NCI-H1048 (cell line): Measurements from ENCODE around the gene ERBB4.

Experiments
- DNase-seq: peaks from one replicate; lab custom pipeline; 2025; lab: John Stamatoyannopoulos, UW

The ERBB4 gene

DNA sequence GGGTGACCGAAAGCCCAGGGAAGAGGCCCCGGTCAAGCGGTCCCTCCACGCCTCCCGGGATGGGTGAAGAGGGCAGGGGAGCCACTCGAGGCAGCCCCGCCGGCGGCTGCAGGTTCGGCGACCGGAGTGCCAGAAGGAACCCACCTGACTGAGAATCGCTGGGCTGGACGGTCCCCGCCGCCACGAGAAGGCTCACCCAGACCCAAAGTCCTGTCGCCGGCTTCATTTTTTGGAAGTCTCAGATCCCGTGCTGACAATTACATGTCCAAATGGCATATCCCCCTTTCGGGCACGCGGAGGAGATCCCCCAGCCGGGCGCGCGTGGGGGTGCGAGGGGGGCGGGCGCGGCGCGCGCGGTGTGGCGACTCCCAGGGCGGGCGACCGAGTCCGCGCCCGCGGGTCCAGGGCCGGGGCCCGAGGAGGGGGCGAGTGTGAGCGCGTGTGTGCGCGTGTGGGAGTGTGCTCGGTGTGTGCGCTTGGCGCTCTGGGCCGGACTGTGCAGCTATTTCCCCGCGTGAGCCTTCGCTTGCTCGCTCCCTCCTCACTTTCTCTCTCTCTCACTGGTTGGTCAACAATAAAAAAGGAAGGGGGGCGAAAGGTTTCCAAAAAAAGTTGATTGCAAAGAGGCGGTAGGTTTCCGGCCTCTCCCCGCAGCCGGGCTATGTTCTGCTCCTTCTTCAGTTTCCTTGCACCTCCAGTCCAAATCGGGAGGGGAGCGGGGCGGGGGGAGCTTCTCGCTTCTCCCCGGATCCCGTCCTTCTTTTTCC is at the start of gene ERBB4:
TSS of gene ERBB4 (minus strand) at position 498 of the 767 bp plus-strand sequence. CDS start at position 226, 272 bp downstream.
- no peak for DNase-seq

DNA sequence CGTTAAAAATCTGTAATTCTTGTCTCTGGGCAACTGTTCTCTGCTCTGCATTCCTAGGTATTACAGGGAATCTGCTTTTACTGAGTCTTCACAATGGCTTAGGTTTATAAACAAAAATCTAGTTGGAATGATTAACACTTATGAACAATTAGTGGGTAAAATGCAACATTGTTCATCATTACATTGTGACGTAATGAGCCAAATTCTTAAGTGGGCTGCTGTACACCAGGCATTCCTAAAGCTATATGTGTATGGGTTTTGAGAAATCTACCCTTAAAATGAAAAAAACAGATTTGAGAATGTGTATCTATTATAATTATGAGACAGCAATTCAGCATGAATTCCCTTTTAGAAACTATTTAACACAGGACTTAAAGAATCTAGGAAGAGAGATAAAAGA is 41.5 kb upstream of the ERBB4 start:
- DNase-seq, result no peak

DNA sequence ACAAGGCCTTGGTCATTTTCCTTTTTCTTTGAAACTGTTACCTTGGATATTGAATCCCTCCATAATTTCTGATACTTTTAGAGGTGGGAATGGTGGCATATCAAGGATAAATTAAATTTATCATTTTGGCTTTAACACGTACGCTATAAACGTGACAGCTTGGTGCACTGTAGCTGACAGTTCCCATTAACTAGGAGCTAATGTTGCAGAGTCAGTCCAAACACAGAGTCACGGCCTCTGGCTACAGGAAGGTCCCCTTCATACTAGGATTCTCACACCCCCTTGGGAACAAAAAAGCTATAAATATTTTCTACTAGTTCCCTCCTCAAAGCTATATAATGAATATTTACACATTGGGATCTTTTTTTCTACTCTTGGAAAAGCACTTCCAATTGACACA is 17.7 kb upstream of the ERBB4 start:
- DNase-seq, result no peak

DNA sequence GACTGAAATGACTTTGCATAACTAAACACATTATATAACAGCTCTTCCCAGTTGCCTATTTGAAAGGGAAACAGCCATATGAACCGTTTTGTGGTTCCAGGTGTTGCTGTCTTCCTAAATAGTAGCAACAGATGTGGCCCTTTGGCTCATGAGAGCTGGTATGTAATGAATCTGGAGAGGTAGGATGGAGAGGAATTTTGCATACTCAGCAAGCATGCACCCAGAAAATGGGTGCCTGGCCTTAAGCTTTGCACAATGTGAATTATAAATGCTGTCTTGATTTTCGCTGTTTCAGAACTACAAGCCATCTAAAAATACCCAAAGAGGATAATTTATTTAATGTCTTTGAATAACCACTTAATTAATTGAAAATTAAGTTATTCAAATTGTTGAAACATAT is 15.6 kb upstream of the ERBB4 start:
- no peak for DNase-seq

DNA sequence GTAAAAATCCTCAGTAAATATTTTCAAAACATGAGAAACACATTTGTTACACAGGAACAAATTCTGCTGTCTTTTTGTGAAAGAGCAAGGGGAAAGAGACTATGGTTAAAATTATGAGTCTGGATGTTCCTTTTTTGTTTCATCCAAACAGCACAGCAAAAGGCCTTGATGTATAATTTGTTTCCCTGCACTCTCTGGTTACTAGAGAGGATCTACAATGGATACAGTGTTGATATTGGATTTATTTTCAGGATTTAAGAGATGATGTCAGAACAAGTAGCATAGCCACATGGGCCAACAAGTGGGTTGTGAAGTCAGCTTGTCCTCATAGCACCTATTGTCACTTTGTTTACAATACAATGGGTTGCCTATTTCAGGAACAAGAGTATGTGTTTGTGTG is 11.3 kb upstream of the ERBB4 start:
- DNase-seq, result no peak

DNA sequence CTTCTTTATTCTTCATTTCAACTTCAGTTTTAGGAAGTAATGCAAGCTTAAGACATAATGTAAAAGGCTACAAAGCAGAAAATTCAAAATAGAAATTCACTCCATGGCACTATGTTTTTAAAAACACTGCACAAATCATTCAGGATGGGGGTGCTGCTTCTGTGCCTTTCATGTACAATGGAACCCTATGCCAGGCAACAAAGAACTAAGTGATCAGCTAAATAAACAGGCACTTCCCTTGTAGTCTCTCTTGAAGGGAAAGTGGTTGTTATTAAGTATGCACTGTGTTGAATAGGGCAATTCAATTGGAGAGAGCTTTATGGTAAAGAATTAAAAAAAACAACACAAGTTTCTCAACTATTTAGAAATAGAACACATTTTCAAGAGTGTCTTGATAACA is 10.9 kb upstream of the ERBB4 start:
- no peak for DNase-seq

DNA sequence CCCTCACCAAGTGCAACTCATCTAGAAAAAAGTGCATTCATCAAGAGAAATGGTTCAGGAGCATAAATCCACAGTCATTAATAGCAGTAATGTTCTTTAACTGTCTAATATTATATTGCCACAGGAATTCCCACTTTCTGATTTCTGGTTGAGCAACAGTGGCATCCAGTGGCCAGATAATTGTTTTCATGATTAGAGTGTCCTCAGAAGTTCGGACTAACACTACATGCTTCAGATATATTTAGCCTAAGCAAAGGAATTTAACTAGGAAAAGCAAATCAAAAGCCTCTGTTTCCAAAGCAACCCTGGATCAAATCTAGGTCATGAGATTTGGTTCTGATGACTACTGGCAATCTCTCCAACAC is 9.8 kb upstream of the ERBB4 start:
- DNase-seq, result peak; percentile 58

DNA sequence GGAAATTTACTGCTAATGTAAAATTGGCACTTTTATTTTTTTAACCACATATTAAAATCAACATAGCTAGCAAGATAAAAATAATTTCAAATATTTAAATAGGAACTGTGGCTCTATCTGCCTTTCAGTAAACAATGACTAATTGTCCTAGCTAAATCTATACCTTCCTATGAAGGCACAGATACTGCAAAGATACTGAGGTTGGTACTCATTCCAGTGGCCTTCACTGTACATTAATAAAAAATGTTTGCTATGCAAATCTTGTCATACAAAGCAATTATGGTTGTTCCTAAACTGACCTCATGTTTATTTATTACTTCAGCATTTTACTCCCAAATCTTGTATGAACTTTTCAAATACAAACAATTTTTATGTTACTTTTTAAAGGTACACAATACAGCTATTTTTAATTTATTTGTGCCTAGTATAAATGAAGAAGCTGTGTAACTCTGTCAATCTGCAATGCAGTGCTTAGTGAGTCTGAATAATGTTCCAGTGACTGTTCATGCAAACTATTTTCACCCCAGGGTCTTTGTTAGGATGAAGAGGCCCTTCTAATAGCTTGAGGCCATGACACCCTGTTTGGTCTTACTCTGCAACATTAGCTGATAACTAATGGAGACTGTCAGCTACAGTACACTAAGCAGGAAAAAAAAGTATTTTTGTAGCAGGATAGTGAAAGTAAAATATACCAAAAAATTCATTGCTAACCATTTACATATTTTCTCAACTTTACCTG is 9.3 kb upstream of the ERBB4 start:
- peak; percentile 58 for DNase-seq

DNA sequence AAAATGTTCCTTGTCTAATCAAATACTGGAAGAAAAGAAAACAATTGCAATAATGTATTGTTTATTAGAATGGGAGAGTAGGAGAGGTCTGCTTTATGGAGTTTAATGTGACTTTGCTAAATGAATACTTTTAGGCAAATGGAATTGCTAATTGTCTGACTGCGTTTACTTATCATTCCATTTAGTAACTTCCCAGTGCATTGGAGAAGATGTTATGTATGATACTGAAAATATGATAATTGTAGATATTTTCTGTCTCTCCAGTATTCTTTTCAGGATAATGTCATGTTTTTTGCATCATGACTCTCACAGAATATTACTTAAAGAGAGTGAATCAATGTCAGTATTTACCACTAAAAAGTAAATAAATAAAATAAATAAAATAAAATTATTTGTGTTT is 8.1 kb upstream of the ERBB4 start:
- DNase-seq, result no peak

DNA sequence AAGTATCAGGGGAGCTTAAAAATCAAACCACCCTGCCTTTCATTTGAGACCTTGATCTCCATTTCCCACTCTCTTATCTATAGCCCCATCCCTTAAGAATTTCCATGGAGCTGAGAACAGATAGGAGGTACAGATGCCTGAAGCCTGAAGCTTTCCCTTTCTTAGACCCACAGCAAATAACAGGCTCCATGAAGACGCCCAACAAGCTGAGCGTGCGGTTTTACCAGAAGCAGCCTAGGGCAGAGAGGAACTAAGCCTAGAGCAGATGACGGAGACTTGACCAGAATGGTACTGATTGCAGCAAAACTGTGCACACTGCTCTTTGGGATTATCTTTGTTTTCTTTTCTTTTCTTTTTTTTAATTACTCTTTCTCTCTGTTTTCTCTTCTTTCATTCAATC is 1.7 kb upstream of the ERBB4 start:
- no peak for DNase-seq

DNA sequence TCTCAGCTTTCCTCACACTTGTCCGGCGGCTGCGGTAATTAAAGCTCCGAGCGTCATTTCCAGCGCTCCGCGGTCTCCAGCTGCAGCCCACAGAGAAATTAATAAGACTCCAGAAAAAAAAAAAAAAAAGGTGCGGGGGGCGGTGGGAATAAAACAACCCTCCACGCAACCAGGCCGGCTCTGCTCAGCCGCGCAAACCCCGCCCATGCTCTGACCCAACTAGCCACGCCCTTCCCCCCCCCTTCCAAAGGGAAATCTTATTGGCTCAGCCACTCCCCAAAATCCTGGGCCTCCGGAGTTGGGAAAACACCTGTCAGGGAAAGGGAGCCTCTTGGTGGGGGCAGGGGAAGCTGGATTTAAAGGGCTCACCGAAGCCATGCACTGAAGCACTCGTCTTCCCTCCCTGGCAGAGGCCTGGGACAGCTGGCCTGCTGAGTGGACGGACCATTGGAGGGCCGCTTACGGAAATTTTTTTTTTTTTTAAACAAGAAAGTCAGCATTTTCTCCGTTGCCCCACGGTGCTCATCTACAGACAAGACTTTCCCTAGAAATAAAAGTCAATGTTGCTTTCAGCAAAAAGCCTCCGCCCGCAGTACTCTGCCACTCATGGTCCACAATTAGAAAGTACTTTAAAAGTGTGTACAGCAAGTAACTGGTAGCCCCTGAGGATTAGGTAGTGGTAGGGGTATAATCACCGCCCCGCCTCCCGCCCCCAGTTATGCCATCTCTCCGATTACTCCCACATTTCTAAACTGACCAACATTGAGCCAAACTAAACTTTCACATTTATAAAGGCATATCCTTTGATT is 674 bp upstream of the ERBB4 start:
- DNase-seq, result peak; percentile 58

DNA sequence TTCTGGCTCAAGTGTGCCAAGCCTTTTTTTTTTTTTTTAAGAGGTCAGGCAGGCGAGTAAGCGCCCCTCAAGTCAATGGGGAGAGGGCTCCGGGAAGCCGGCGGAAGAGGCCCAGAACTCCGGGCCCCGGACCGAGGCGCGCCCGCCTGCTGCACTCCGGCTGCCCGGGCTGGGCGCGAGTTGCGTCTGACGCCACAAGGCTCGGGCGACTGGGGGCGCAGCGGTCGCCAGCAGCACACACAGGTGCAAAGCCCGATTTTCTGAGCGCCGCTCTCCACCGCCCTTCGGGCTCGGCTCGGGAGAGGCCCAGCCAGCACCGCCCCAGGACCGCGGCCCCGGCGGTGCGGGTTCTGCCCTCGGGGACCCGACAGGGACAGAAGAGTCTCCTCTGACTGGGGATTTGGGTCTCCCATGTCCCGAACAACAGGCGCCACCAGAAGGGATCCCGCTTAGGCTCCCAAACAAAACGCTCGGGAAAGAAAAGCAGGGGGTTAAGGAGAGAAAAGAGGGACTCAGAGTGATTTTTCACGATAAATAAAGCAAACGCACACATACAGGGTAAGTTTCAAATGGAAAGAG is 787 bp downstream of the ERBB4 start:
- no peak for DNase-seq

DNA sequence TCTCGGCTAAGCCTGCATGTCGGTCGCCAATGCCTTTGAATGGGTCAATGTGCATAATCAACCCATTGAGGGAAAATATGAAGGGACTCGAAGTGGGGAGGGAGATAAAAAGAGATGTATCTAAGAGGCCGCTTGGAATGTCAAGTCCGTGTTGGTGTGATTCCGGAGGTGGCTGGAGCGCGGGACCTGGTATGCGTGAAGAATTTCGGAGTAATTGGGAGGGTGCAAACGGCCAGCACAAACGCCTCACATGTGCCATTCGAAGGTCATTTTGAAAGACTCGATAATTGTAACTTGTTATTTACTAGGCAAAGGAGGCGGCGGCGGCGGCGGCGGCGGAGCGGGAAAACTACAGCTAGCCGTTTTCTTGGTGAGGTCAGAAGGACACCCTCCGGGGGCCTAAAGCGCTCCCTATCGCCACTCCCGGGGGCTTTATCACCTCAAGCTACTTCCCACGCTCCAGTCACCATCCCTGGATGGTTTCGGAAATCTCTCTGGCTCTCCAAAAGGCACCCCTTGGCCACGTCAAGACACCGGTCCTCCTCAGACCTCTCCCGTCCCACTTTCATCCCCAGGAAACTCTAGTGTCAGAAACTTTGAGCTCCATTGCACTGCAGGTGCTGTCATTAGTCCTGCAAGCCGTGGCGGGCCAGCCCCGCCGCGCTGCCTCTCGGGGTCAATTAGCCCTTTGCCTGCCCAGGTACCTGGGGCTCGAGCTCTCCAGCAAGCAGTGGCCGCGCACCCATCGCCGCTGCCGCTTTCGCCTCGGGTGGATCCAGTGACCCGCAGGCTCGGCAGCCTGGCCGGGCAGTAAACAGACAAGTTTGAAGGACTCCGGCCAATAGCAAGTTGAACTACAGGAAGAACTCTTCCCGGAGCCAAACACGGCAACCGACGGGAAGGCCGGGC is 1.5 kb downstream of the ERBB4 start:
- no peak for DNase-seq

DNA sequence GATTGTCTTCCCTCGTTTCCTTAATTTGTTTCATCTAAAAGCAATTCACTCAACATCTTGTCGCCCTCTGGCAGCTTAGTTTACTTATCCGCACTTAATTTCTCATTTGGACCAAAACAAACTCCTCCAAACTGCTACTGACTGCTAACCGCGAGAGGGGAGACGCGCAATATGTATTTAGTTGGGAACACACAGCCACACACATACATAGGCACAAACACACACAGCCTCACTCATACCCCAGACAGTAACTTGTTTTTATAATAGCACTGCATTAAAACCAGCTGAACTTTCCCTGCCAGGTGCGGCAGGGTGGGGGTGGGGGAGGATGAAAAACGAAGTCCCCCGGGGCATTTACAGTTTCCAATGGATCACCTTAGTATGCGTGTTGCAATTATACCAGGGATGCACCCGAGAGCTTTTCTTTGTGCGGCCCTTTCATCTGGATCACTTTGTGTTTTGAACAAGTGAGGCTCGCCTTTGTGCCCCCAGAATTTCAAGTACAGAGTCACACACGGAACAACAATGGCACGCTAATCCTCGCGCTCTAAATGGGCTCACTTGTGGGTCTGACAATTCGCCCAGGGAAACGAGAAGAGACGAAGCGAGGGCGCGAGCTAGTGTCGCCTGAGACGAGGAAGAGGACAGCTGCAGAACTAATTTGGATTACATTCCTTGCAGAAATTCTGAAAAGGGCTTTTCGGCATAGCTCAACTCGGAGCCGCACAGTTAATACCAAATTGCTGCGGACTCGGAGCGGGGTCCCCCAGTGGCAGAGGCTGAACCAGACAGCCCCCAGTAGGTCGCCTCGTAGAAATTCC is 2.4 kb downstream of the ERBB4 start:
- DNase-seq, result no peak

DNA sequence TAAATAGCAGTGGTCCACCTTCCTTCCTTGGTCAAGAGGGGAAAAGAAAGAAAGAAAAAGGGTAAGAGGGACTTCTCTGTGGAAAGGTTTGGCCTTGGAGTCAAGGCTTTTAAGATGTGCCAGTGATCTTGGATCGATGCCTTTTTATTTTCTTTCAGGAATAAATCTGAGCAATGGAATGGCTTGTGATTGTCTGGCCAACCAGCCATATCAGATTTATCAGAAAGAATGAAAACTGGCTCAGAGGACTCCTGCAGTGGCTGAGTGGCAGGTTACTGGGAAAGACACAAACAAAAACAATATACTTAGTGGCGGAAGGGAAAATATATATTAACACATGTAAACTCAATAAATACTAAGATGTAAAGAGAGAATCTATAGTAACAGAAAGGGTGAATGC is 4.3 kb downstream of the ERBB4 start:
- DNase-seq, result no peak

DNA sequence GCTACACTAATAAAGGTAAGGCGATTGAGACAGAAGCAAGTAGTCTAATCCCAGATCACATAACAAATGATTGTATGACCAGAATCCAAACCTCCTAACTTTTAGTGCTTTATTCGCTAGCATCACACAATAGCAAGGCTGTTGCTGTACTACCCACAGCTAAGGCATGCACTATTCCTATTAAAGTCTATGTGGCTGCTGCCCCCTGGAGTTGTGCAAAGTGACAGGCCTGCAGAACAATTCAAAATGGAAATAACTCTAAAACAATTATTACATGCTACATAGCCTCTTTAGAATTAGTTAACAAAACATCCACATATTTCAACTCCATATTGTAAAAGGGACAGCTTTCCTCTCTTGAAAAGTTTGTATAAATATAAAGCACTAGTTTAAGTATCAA is 6.0 kb downstream of the ERBB4 start:
- DNase-seq, result no peak

DNA sequence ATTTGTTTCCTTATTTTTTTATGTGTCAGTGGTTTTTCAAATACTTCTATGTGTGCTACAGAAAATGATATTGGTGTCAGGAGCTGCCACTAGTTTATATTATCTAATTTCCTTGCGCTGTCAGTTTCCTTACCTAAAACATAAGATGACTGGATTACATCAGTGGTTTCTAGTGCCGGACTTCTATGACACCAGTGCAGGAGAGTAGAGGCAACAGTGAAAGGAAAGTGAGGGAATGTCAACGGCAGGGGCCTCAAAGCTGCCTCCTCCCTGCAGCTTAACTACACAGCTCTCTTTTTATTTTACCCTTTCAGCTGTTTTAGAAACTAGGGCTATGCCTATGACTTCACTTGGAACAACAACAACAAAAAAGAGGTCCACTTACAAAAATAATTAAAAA is 6.5 kb downstream of the ERBB4 start:
- no peak for DNase-seq

DNA sequence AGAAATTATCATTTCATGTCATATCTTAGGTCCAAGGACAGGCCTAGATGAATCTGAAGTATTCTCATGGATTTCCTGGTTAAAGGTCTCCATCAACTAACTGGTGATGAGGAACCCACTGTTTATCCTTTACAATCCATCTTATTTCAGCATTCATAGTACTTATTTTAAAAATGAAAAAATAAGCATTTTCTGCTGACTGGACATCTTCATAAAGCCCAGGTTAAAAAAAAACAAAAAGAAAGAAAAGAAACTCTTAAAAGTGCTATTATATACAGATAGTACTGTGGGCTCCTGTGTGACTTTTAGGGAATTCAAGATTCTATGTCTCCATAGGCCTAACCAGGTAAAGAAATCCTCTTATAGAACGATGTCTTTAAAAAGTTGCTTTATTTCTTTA is 7.1 kb downstream of the ERBB4 start:
- no peak for DNase-seq

DNA sequence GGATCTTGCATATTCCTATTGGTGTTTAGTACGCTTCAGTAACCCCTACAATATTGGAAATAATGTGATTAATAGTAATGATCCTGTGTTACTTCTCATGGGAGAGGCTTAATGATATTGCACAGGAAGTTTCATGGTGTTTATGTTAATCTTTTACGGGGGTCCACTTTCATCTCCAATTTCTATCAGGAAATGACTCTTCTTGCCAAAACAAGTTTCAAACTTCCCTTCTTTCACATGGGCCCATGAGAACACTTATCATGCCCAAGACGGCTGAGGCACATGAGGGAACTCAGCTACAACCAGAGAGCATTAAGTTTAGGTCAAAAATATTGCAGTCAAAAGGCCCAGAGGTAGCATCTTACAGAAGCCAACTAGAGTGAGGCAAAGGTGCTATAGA is 7.6 kb downstream of the ERBB4 start:
- no peak for DNase-seq

DNA sequence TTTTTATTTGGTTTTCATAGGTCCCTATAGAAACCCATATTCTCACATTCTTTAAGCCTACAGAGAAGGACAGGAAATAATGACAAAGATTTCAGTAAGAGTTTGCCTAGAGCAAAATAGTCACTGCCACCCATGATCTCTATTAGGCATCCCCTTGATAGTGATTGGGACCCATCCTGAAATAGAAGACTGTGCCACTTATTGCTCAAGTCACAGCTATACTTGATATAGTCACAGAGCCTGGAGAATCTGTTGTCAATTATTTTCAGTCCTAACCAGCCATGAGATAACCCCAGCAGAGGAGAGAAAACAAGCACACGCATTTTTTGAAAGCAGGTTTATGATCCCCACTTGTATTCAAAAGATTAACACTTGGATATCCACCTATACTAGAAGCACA is 8.2 kb downstream of the ERBB4 start:
- DNase-seq, result no peak
